Psoas muscle (tissue), 8 donors: ENCODE results near the gene BSG. TPM values are rescaled to one million over a fixed set of nuclear protein-coding genes. Genes with fewer than 3 reads are reported as not detected.

Source experiments
- ATAC-seq, 4 donors: fragments of 200-7000 bp; cut with Tn5 transposase; one replicate each; pipeline ENCODE4 v1.9.1; 2020; ENCODE audit warnings: moderate library complexity in 3 of 4, mild to moderate bottlenecking in 2 of 4
- DNase-seq, 2 donors: peaks; one replicate each; pipeline ENCODE4 v3.0.0-alpha.2; 2020
- H3K27ac ChIP-seq: fragments of 200-600 bp; one replicate; pipeline ENCODE4 v1.8.0; 2022
- H3K27me3 ChIP-seq, 3 donors: fragments of 200-600 bp in 1 of 3; one replicate each; pipeline versions ENCODE4 v1.6.1 to v1.8.0; 2013 to 2022; ENCODE audit warnings: low read length in 2 of 3, mild to moderate bottlenecking in 2 of 3, moderate library complexity in 1 of 3; ENCODE audit not compliant: insufficient read depth in 3 of 3
- H3K36me3 ChIP-seq, 2 donors: fragments of 200-600 bp in 1 of 2; one replicate each; pipeline versions ENCODE4 v1.6.1 to v1.8.0; 2013 to 2022; ENCODE audit warnings: low read depth in 1 of 2, mild to moderate bottlenecking in 1 of 2, moderate library complexity in 1 of 2; ENCODE audit not compliant: insufficient read depth in 1 of 2
- H3K4me1 ChIP-seq: fragments of 200-600 bp; one replicate; pipeline ENCODE4 v1.8.0; 2022
- H3K4me3 ChIP-seq: fragments of 200-600 bp; one replicate; pipeline ENCODE4 v1.8.0; 2022; ENCODE audit warnings: mild to moderate bottlenecking
- H3K9me3 ChIP-seq: fragments of 200-600 bp; one replicate; pipeline ENCODE4 v1.8.0; 2022
- WGBS, 3 donors: extraction: QIAGEN DNeasy Blood & Tissue Kit; methylation state at CpG; one replicate each; pipeline versions ENCODE4 v1.1.6 to v1.1.7; 2013; 5-methylcytosine and 5-hydroxymethylcytosine counted together
- intact Hi-C, 2 donors: fragments of 100-400 bp; cut with DNase I; formaldehyde crosslinking; loops; one replicate each; pipeline versions ENCODE4 v1.11.0 to v1.14.2; 2022
- polyA plus RNA-seq, 3 donors: library from polyadenylated mRNA; stranded (reverse); fragments of 200-250 nt; gene quantifications; one replicate each; pipeline ENCODE4 v1.2.3, GENCODE V29; 2013
- total RNA-seq, 4 donors: library from RNA; stranded (reverse); fragmentation: NEBNext Ultra II Directional in 2 of 4; extraction: Animal tissue kit (Norgen Biotek cat#: 25700) in 2 of 4; gene quantifications; one replicate each; pipeline versions ENCODE4 v1.2.1 to v1.2.4, GENCODE V29; 2021 to 2023
- TF ChIP-seq, protein P1 (sequence below): fragments of 200-600 bp; IDR thresholded peaks from one replicate; pipeline ENCODE4 v1.8.0; 2022; ENCODE audit warnings: antibody characterized with exemption
- donor health status: healthy with polysubstance abuse.
- donor health status: DM: no; HTN: no; CAD: no; lungs with moderate emphysema.
- donor health status: Bipolar disorder and iron deficiency.
- donor health status: healthy.
- donor health status: DM: yes; HTN: yes; CAD: no.
- donor health status: DM: no; HTN: no; CAD: no.
- donor health status: DM: no; HTN: no; CAD: no.
- donor health status: DM: yes; HTN: yes; CAD: no.

Gene BSG
- total and polyA plus RNA-seq, 7 donors, result 172 to 381 (median 299) TPM

DNA sequence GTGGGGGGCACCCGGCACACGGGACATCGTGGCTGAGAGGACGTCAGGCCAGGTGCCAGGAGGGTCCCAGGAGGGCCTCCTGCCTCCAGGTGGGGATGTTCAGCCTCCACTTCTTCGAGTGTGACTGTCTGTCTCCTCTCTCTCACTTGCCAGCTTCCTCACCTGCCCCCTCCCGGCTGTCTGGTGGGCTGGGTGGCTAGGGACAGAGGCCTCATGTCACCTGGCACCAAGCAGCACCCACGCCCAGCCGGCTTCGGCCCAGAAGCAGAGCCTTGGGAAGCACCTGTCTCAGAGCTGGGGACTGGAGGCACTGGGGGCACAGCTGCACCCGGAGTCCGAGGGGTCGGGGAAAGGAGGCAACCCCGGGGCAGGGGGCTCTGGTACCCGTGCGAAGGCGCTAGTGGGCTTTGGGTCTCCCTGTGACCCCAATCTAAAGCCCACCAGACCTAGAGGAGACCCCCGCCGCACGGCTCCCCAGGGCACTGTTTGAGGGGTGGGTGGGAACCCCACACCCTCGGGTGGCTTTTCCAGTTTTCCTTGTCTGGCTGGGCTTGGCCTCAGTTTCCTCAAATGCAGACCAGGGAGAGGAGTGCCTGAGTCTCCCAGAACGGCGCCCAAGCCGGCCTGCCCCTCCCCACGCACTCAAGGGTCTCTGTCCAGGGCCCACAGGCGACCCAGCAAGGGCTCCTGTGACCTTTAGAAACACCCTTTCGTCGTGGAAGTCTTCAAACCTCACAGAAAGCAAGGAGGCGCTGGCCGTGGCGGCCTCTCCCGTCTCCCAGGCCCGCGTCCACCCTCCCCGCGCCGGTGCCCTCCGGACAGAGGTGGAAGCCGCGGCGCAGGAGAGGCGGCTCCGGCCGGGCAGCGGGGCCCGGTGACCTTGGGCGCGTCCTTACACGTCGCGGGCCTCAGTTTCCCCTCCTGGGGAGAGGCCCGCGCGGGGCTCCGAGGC, 16.6 kb downstream of the BSG start:
- H3K27me3 ChIP-seq, result peaks cover 0 to 40% (median 20%) of the 10 kb centered on the region in 3 donors
- intact Hi-C loops, result loop anchor here in 1 of 2 donors (10.0 kb wide), 1 partner anchor 146 kb away; no protein-coding TSS in a partner anchor
- TF ChIP-seq, protein P1, sequence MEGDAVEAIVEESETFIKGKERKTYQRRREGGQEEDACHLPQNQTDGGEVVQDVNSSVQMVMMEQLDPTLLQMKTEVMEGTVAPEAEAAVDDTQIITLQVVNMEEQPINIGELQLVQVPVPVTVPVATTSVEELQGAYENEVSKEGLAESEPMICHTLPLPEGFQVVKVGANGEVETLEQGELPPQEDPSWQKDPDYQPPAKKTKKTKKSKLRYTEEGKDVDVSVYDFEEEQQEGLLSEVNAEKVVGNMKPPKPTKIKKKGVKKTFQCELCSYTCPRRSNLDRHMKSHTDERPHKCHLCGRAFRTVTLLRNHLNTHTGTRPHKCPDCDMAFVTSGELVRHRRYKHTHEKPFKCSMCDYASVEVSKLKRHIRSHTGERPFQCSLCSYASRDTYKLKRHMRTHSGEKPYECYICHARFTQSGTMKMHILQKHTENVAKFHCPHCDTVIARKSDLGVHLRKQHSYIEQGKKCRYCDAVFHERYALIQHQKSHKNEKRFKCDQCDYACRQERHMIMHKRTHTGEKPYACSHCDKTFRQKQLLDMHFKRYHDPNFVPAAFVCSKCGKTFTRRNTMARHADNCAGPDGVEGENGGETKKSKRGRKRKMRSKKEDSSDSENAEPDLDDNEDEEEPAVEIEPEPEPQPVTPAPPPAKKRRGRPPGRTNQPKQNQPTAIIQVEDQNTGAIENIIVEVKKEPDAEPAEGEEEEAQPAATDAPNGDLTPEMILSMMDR, result no peak
- H3K4me1 ChIP-seq, result peaks cover 3% of the 10 kb centered on the region
- H3K36me3 ChIP-seq, result no peaks in the 10 kb centered on the region
- H3K27ac ChIP-seq, result no peak overlapping the region
- WGBS, 3 donors, result 12 to 16% (median 13%) methylated on average over 46 to 54 of the region's 54 CpGs
- H3K9me3 ChIP-seq, result no peaks in the 10 kb centered on the region
- DNase-seq (no peak), ATAC-seq (no peak)
- H3K4me3 ChIP-seq, result peak overlapping the region; percentile 30

DNA sequence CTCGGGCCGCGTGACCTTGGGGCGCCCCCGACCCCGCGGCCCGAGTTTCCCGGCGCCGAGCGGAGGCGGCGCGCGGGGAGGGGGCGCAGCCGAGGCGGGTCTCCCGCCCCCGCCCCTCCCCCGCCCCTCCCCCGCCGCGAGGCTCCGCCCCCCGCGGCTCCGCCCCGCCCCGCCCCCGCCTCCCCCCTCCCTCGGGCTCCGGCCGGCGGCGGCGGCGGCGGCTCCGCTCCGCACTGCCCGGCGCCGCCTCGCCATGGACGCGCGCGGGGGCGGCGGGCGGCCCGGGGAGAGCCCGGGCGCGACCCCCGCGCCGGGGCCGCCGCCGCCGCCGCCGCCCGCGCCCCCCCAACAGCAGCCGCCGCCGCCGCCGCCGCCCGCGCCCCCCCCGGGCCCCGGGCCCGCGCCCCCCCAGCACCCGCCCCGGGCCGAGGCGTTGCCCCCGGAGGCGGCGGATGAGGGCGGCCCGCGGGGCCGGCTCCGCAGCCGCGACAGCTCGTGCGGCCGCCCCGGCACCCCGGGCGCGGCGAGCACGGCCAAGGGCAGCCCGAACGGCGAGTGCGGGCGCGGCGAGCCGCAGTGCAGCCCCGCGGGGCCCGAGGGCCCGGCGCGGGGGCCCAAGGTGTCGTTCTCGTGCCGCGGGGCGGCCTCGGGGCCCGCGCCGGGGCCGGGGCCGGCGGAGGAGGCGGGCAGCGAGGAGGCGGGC, 17.4 kb downstream of the BSG start, which contains the start of gene HCN2:
Gene HCN2, plus strand, starts transcription at position 189 of the 703 bp plus-strand sequence. Its CDS starts 65 bp downstream, at position 254.
- intact Hi-C loops, result loop anchor here in 1 of 2 donors (5.0 to 10.0 kb wide), 2 partner anchors 37 to 145 kb away; no protein-coding TSS in a partner anchor
- H3K27me3 ChIP-seq, result peaks cover 0 to 44% (median 20%) of the 10 kb centered on the region in 3 donors
- no peaks in the 10 kb centered on the region for H3K9me3 ChIP-seq
- TF ChIP-seq, protein P1, result no peak
- no peaks in the 10 kb centered on the region for H3K4me1 ChIP-seq
- H3K27ac ChIP-seq, result no peak within 1 kb of the TSS
- ATAC-seq (no peak), DNase-seq (no peak)
- no peaks in the 10 kb centered on the region for H3K36me3 ChIP-seq
- peak within 1 kb of the TSS; percentile 30 for H3K4me3 ChIP-seq
- 0 to 1% (median 1%) methylated on average over 20 to 121 of the region's 132 CpGs for WGBS, 3 donors

- WGBS, 3 donors, result 0 to 2% (median 1%) methylated on average over 9 to 50 of the region's 50 CpGs
- Histone ChIP-seq H3K27ac (no peak overlapping the region), H3K9me3 (no peaks in the 10 kb centered on the region), H3K4me1 (no peaks in the 10 kb centered on the region), H3K27me3 (peaks cover 0 to 47% (median 20%) of the 10 kb centered on the region in 3 donors), H3K4me3 (peak overlapping the region; percentile 28), H3K36me3 (no peaks in the 10 kb centered on the region)
- ATAC-seq (no peak), DNase-seq (no peak)
- intact Hi-C loops, result loop anchor here in 1 of 2 donors (5.0 kb wide), 1 partner anchor 37 kb away; no protein-coding TSS in a partner anchor
- TF ChIP-seq, protein P1, result no peak
Observed at GRCh38 chr19:590396-590745, 18.0 kb downstream of the BSG start.

GRCh38 chr19:590750-591098, 18.3 kb downstream of the BSG start:
- H3K27ac ChIP-seq, result no peak overlapping the region
- TF ChIP-seq, protein P1, result no peak
- 3 to 10% (median 8%) methylated on average over 16 to 41 of the region's 41 CpGs for WGBS, 3 donors
- no peaks in the 10 kb centered on the region for H3K9me3 ChIP-seq
- peaks cover 0 to 51% (median 20%) of the 10 kb centered on the region in 3 donors for H3K27me3 ChIP-seq
- H3K4me3 ChIP-seq, result no peak overlapping the region
- H3K36me3 ChIP-seq, result no peaks in the 10 kb centered on the region
- ATAC-seq (no peak), DNase-seq (no peak)
- no peaks in the 10 kb centered on the region for H3K4me1 ChIP-seq
- intact Hi-C loops, result loop anchor here in 1 of 2 donors (5.0 kb wide), 1 partner anchor 37 kb away; no protein-coding TSS in a partner anchor
